Measurements from ENCODE around the gene SND1.
A peak's percentile ranks its signal among the peaks of the same experiment; 100 is the strongest.

Gene SND1

GRCh38 chr7:127651556-127652332 lies at the start of gene SND1:
SND1 (plus strand) TSS chr7:127652194; CDS start chr7:127652374, 180 bp downstream.
- DNase-seq (ENCODE audit: low spot score) = peak; percentile 100

- no peak for DNase-seq (ENCODE audit: low spot score)
Observed at GRCh38 chr7:127608446-127608845, 43.5 kb upstream of the SND1 start.

- DNase-seq (ENCODE audit: low spot score) = no peak
Observed at GRCh38 chr7:127609297-127609696, 42.7 kb upstream of the SND1 start.

GRCh38 chr7:127612263-127612662 lies 39.7 kb upstream of the SND1 start:
- DNase-seq (ENCODE audit: low spot score) = no peak

- no peak for DNase-seq (ENCODE audit: low spot score)
Observed at GRCh38 chr7:127616724-127617123, 35.3 kb upstream of the SND1 start.

GRCh38 chr7:127618042-127618441 lies 34.0 kb upstream of the SND1 start, which contains the start of gene PAX4:
PAX4 (minus strand) TSS chr7:127618142; CDS start chr7:127615928, 2,214 bp downstream.
- DNase-seq (ENCODE audit: low spot score) = no peak

- no peak for DNase-seq (ENCODE audit: low spot score)
Observed at GRCh38 chr7:127618775-127619174, 33.2 kb upstream of the SND1 start.

- no peak for DNase-seq (ENCODE audit: low spot score)
Observed at GRCh38 chr7:127619681-127620405, 32.2 kb upstream of the SND1 start.

- DNase-seq (ENCODE audit: low spot score) = no peak
Observed at GRCh38 chr7:127620406-127621233, 31.4 kb upstream of the SND1 start.

GRCh38 chr7:127625331-127625730 lies 26.7 kb upstream of the SND1 start:
- no peak for DNase-seq (ENCODE audit: low spot score)

- no peak for DNase-seq (ENCODE audit: low spot score)
Observed at GRCh38 chr7:127628445-127628844, 23.5 kb upstream of the SND1 start.

- DNase-seq (ENCODE audit: low spot score) = no peak
Observed at GRCh38 chr7:127629268-127629854, 22.6 kb upstream of the SND1 start.

GRCh38 chr7:127632276-127632910 lies 19.6 kb upstream of the SND1 start:
- DNase-seq (ENCODE audit: low spot score) = no peak

GRCh38 chr7:127635659-127636285 lies 16.2 kb upstream of the SND1 start:
- no peak for DNase-seq (ENCODE audit: low spot score)

GRCh38 chr7:127638197-127638596 lies 13.8 kb upstream of the SND1 start:
- DNase-seq (ENCODE audit: low spot score) = no peak

GRCh38 chr7:127644484-127644883 lies 7.5 kb upstream of the SND1 start:
- DNase-seq (ENCODE audit: low spot score) = no peak

GRCh38 chr7:127647636-127648035 lies 4.4 kb upstream of the SND1 start:
- no peak for DNase-seq (ENCODE audit: low spot score)

- DNase-seq (ENCODE audit: low spot score) = no peak
Observed at GRCh38 chr7:127648986-127649385, 3.0 kb upstream of the SND1 start.

- DNase-seq (ENCODE audit: low spot score) = no peak
Observed at GRCh38 chr7:127650847-127651555, 993 bp upstream of the SND1 start.

Data from RKO (cell line).